Bone marrow (tissue), 2 donors: Measurements from ENCODE around the gene PTPRO.

Experiments used
- DNase-seq, 2 donors: peaks; one replicate each; lab custom pipeline; 2025; lab: John Stamatoyannopoulos, UW

Gene PTPRO

GRCh38 chr12:15350643-15351042, 28.3 kb downstream of the PTPRO start:
- DNase-seq = no peak

DNA sequence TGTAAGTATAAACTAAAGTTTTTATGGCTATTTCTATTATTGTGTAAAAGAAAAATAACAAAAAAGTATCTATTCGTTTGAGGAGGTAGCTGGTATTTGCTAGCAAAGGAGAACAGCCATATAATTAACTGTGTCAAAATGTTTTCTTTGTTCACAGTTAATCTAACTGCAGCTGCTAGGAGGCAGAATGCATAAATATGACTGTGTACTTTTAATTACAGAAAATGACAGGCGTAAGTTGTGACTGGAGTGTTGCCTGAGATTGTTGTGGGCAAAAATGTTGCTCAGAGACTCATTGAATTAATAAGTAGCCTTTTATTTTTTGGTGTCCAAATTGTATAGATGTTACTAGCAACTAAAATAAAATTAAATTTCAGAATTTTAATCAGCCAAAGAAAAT, 33.5 kb downstream of the PTPRO start:
- DNase-seq = no peak

DNA sequence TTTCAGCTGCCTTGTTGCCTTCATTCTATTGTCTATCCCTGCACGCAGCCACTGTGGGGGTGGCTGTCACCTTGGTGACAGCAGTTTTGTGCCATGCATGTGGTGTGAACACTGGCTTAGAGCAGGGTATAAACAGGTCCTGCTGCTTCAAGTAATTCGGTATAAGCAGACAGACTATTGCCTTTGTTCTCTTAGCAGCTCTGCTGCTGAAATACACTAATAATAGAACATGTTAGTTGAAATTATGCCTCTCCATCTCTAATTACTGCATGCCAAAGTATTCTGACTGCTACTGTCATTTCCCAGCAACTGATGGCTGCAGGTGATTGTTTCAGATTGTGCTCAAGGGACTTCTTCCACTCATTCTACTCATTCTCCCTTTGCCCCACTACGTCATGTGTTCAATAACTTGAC, 34.6 kb downstream of the PTPRO start:
- DNase-seq = no peak

- no peak for DNase-seq
Measured at GRCh38 chr12:15364221-15365160, 42.2 kb downstream of the PTPRO start.

- no peak for DNase-seq
Measured at GRCh38 chr12:15368812-15369211, 46.5 kb downstream of the PTPRO start.

DNA sequence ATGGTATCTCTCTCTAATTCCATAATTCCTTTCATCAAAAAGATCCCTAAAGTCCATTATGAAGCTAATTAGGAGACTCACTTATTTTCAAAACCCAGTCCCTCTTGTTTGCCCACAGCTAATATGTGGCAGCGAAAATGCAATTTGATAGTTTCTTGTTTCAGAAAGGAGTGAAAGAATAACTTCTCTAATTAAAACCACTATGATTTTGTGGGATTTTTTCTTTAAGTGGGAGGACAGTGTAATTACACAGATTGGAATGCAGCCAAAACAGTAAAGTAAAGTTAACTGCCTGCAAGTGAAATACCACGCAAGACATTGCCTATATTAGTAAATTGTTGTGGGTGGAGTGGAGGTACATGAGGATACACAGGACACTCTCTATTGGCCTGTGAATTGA, 50.0 kb downstream of the PTPRO start:
- no peak for DNase-seq

GRCh38 chr12:15387772-15388171, 65.5 kb downstream of the PTPRO start:
- DNase-seq = no peak

DNA sequence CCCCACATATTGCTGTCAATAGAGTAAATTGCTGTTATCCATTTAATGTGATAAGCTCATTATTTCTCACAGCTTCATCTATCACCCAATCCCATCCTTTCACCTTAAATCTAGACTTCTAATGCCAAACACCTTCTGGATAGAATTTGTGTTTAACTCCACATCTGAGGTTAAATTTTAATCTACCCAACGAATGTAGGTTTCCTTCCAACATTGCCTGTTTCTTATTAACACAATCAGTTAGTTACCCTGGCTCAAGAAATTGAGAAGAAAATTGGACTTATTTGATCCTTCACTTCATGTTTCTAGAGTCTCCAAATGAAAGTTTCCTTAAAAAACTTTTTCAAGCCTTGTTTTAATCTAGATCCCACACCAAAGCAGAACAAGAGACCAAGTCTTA, 67.3 kb downstream of the PTPRO start:
- no peak for DNase-seq

DNA sequence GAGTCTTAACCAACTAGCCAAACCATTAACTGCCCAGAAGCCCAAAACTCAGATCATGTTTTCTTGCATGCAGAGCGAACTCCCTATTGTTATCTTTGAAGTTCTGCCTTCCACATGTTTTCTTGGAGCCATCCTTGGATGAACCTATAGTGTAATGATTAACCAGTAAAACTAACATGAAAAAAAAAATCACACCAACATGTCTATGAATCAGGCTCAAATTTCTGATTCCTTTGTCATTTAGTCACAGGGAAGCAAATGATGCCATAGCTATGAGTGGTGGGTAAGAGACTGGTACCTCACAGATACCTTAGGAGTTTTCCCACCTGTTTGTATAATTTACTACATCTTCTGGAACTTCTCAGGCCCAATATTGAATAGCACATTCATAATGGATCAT, 70.7 kb downstream of the PTPRO start:
- no peak for DNase-seq

- no peak for DNase-seq
Measured at GRCh38 chr12:15393995-15394394, 71.7 kb downstream of the PTPRO start.

- DNase-seq = no peak
Measured at GRCh38 chr12:15404485-15404884, 82.2 kb downstream of the PTPRO start.

DNA sequence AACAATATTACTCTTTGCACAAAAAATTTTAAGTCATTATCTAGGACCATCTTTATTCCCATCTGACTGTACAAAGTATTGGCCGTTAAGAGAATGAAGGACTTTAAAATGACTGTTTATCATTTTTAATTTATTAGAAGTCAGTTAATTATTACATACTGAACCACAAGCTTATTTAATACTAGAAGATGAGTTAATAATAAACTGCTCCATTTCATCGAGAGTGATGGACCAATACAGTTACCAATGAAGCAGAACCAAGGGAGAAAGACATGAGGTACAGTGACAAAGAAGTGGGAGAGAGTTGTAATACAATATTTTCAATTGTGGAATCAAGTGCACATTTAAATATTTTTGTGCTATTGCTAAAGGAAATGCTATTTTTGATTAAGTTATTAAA, 83.3 kb downstream of the PTPRO start:
- no peak for DNase-seq

- no peak for DNase-seq
Measured at GRCh38 chr12:15407025-15407424, 84.7 kb downstream of the PTPRO start.

- DNase-seq = no peak
Measured at GRCh38 chr12:15411842-15412241, 89.5 kb downstream of the PTPRO start.

GRCh38 chr12:15417691-15418090, 95.4 kb downstream of the PTPRO start:
- no peak for DNase-seq

DNA sequence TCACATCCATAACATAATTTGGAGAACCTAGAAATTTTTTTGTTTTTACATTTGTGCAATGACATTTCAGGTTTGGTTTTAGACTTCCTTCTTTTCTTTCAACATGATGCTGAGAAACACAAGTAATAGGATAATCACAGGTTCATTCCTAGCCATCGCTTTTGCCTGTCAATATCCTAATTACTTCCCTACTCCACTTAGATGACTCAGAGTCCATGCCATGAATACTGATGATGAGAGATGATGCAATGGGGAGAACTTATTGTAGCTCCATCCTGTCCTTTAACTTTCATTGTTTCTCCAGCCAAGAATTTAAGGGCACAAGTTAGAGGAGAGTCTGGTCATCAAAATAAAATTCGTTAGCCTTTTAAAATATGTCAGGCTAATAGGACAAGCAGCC, 101.3 kb downstream of the PTPRO start:
- no peak for DNase-seq

DNA sequence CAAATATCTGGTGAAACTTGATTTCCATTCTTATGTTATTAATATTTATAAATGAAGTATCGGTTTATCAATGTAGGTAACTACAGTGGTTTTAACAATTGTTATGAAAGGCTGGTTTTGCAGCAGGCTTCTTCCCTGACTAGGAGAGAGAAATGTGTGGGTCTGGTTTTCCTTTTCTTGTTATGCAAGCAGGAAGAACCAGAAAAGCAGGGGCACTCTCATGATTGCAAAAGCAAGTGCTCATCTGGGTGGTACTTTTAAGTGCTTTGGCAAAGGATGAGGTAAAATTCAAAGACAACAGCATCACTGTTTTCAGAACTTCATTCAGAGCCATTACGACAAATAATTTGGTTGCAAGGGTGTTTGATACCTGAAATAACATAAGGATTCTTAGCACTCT, 105.6 kb downstream of the PTPRO start:
- DNase-seq = no peak

- no peak for DNase-seq
Measured at GRCh38 chr12:15428632-15429031, 106.3 kb downstream of the PTPRO start.

GRCh38 chr12:15429262-15429661, 107.0 kb downstream of the PTPRO start:
- no peak for DNase-seq

GRCh38 chr12:15435597-15435996, 113.3 kb downstream of the PTPRO start:
- no peak for DNase-seq

- no peak for DNase-seq
Measured at GRCh38 chr12:15439459-15439858, 117.2 kb downstream of the PTPRO start.

GRCh38 chr12:15443050-15443449, 120.7 kb downstream of the PTPRO start:
- no peak for DNase-seq

DNA sequence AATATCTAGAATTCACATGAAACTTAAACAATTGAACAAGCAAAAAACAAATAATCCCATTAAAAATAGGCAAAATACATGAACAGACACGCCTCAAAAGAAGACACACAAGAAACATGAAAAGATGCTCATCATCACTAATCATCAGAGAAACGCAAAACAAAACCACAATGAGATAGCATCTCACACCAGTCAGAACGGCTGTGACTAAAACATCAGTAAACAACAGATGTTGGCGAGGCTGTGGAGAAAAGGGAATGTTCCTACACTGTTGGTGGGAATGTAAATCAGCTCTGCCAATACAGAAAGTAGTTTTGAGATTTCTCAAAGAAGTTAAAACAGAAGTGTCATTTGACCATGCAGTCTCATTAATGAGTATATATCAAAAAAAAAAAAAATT, 121.3 kb downstream of the PTPRO start:
- no peak for DNase-seq

DNA sequence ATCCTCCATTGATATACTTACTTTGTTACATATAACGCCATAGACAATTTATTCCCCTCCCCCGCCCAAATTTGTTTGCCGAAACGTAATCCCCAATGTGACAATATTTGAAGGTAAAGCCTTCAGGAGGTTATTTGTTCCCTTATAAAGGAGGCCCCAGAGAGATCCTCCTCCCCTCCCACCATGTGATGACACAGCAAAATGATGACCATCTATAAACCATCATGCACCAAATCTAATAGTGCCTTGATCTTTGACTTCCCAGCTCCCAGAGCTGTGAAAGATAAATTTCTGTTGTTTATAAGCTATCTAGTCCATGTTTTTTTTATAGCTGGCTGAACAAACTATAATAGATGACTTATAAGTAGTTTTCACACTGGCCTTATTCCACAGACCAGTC, 122.2 kb downstream of the PTPRO start:
- no peak for DNase-seq
